C4-2B (cell line): ENCODE measurements around the gene TBC1D22A.

Source experiments
- H3K27ac ChIP-seq: fragments of 450-650 bp; 2 replicates; pipeline ENCODE4 v1.5.1; 2017
- CTCF ChIP-seq: fragments of 450-650 bp; conservative IDR thresholded peaks from 2 replicates; pipeline ENCODE4 v1.5.1; 2017; ENCODE audit warnings: mild to moderate bottlenecking
- ZFX ChIP-seq: fragments of 450-650 bp; IDR thresholded peaks from 2 replicates; pipeline ENCODE4 v1.6.1; 2017

The TBC1D22A gene

GRCh38 chr22:46931881-46932280 is 169.4 kb downstream of the TBC1D22A start:
- H3K27ac ChIP-seq: no peak overlapping the region
- TF ChIP-seq ZFX (no peak), CTCF (no peak)

- no peak for TF ChIP-seq CTCF
- no peak for TF ChIP-seq ZFX
- H3K27ac ChIP-seq: no peak overlapping the region
These were observed 170.8 kb downstream of the TBC1D22A start for GRCh38 chr22:46933040-46933930.

GRCh38 chr22:46934172-46934745 is 171.8 kb downstream of the TBC1D22A start:
- no peak overlapping the region for H3K27ac ChIP-seq
- TF ChIP-seq ZFX: no peak

GRCh38 chr22:46934746-46935491 is 172.5 kb downstream of the TBC1D22A start:
- TF ChIP-seq ZFX (no peak), CTCF (no peak)
- H3K27ac ChIP-seq: peak overlapping the region; percentile 45; the same call in 1 of the 2 replicates

GRCh38 chr22:46935506-46936377 is 173.3 kb downstream of the TBC1D22A start:
- peak overlapping the region; percentile 45 for H3K27ac ChIP-seq
- no peak for TF ChIP-seq ZFX
- no peak for TF ChIP-seq CTCF

GRCh38 chr22:46936378-46936903 is 174.0 kb downstream of the TBC1D22A start:
- TF ChIP-seq ZFX (no peak), CTCF (no peak)
- H3K27ac ChIP-seq: peak overlapping the region; percentile 45

GRCh38 chr22:46937185-46937584 is 174.7 kb downstream of the TBC1D22A start:
- H3K27ac ChIP-seq: no peak overlapping the region
- TF ChIP-seq ZFX (no peak), CTCF (no peak)
